Measurements from ENCODE around the gene GLI3. TPM values are rescaled to one million over a fixed set of nuclear protein-coding genes. Genes with fewer than 3 reads are reported as not detected.

The GLI3 gene
- total and polyA plus RNA-seq, 2 of the 4 experiments (the other 2 are of a cell fraction): 1.3 to 3.9 TPM

DNA sequence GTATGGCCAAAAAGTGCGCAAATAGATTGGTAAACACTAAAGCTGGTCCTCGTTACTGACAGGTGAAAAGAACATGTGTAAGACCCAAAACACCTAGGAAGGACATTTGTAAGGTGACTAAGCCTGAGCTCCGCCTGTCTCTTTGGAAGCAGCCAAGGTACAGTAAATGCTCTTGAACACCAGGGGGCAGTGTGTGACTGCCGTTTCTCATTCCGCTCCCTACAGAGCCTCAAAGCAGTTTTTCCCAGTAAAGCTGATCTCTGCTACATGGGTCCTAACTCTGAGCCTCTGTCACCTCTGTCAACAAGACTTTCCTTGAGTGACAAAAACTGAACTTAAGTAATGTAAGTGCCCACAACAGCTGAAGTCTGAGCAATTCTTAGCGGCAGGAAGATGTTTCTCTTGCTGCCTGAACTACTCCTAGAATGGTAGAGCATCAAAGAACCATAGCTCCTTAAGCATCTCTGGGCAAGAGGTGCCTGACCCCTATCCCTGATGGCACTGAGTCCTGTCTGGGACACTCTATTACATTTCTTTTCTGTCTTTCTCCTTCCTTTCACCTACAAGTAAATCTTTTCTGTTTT, 296.2 kb downstream of the GLI3 start (continued):
- TF ChIP-seq, protein P1, sequence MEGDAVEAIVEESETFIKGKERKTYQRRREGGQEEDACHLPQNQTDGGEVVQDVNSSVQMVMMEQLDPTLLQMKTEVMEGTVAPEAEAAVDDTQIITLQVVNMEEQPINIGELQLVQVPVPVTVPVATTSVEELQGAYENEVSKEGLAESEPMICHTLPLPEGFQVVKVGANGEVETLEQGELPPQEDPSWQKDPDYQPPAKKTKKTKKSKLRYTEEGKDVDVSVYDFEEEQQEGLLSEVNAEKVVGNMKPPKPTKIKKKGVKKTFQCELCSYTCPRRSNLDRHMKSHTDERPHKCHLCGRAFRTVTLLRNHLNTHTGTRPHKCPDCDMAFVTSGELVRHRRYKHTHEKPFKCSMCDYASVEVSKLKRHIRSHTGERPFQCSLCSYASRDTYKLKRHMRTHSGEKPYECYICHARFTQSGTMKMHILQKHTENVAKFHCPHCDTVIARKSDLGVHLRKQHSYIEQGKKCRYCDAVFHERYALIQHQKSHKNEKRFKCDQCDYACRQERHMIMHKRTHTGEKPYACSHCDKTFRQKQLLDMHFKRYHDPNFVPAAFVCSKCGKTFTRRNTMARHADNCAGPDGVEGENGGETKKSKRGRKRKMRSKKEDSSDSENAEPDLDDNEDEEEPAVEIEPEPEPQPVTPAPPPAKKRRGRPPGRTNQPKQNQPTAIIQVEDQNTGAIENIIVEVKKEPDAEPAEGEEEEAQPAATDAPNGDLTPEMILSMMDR (conservative IDR thresholded peaks at IDR 0.05; ENCODE audit: low read depth, low read length): peak; percentile 87
- TF ChIP-seq ELK1 (IDR thresholded peaks at IDR 0.05; ENCODE audit: borderline replicate concordance, low read depth, low read length) (no peak), CHD1 (IDR thresholded peaks at IDR 0.05; ENCODE audit: low read depth, low read length) (no peak), RCOR1 (IDR thresholded peaks at IDR 0.05; ENCODE audit: insufficient replicate concordance, low read length) (no peak), BHLHE40 (IDR thresholded peaks at IDR 0.05; ENCODE audit: low read depth, low read length) (no peak)

Data from IMR-90 (cell line).